VCaP (cell line): ENCODE measurements around the gene CNNM3.
A peak's percentile ranks its signal among the peaks of the same experiment; 100 is the strongest.

Experiments used
- H3K27ac ChIP-seq: fragments of 450-650 bp; 2 replicates; pipeline ENCODE4 v1.5.1; 2017
- TF ChIP-seq, protein P1 (sequence below): fragments of 450-650 bp; conservative IDR thresholded peaks from 2 replicates; pipeline ENCODE4 v1.5.1; 2017; ENCODE audit warnings: mild to moderate bottlenecking, moderate library complexity

Gene CNNM3

DNA sequence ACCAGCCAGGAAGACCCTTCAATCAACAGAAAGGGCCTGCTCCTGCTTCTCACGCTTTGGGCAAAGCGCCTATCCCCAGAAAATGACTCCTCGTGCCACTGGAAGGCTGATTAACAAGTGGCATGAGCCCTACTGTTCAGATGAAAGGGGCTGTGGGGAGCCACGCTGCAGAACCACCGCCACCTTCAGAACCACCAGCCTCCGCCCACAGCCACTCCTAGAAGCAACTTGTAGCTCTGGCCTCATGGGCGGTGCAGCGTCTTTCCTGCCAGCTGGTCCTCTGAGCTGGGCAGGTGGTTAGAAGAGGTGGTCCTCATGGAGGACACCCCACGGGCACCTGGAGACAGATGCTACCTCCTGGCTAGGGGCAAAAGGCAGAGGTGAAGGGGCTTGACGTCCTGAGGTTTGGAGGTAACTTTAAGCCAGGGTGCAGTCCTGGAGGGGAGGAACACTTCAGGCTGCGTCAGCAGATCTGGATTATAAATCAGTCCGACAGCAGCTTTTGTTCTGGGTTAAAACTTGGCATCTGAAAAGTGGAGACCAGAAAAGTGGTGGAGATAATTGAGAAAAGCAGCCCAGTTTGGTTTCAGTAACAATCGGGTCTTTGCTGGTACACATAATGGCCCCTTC is 54.7 kb downstream of the CNNM3 start:
- TF ChIP-seq, protein P1, sequence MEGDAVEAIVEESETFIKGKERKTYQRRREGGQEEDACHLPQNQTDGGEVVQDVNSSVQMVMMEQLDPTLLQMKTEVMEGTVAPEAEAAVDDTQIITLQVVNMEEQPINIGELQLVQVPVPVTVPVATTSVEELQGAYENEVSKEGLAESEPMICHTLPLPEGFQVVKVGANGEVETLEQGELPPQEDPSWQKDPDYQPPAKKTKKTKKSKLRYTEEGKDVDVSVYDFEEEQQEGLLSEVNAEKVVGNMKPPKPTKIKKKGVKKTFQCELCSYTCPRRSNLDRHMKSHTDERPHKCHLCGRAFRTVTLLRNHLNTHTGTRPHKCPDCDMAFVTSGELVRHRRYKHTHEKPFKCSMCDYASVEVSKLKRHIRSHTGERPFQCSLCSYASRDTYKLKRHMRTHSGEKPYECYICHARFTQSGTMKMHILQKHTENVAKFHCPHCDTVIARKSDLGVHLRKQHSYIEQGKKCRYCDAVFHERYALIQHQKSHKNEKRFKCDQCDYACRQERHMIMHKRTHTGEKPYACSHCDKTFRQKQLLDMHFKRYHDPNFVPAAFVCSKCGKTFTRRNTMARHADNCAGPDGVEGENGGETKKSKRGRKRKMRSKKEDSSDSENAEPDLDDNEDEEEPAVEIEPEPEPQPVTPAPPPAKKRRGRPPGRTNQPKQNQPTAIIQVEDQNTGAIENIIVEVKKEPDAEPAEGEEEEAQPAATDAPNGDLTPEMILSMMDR, result no peak
- H3K27ac ChIP-seq, result peak overlapping the region; percentile 95

GRCh38 chr2:96872591-96873349 is 56.7 kb downstream of the CNNM3 start:
- TF ChIP-seq, protein P1, result no peak
- no peak overlapping the region for H3K27ac ChIP-seq

DNA sequence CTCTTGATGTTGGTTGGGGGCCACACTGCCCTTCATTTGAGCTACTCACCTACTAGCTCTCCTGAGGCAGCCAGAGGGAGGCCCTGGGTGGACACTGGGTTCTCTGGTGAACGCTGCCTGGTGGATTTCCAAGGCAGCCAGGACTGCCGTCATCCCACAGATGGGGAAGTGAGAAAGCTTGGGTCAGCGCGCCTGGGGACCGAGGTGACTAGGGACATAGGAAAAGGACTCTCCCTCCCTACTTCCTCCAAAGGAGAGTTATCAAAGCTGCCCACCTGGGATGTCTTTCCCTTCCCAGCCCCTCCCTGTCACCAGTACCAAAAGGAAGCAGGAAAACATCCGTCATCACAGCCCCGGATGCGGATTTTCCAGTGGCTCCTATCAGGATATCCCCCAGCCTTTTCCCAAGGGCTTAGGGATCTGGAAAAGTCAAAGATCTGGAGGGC is 57.6 kb downstream of the CNNM3 start:
- no peak overlapping the region for H3K27ac ChIP-seq
- TF ChIP-seq, protein P1, result no peak

DNA sequence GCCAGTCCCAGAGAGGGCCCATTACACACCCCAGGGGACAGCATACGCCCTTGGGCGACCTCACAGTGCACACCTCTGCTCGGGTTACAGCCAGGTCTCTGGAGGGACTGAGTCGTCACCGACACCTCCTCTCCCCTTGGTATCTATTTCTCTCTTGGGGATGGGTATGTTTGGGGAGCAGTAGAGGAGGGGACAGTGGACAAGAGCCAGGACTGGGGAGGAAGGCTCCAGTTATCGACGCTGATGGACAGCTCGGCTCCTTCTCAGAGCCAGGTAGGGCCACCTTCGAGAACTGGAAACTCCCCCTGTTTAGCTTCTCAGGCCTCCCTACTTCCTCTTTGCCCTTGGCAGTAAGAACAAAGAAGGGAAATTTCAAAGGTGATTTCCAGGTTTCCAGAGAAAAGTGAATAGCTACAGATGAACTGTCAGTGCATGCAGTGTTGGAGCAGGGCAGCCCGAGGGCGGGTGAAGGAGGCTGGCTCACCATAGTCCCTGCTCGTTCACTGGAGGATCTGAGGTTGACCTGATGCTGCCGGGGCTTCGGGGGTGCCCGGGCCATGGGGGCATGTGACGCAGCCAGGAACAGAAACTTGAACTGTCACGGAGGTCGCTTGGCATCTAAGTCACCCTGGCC is 58.2 kb downstream of the CNNM3 start:
- H3K27ac ChIP-seq, result no peak overlapping the region
- TF ChIP-seq, protein P1, result no peak

GRCh38 chr2:96875498-96876268 is 59.6 kb downstream of the CNNM3 start:
- H3K27ac ChIP-seq, result no peak overlapping the region
- TF ChIP-seq, protein P1, result no peak

DNA sequence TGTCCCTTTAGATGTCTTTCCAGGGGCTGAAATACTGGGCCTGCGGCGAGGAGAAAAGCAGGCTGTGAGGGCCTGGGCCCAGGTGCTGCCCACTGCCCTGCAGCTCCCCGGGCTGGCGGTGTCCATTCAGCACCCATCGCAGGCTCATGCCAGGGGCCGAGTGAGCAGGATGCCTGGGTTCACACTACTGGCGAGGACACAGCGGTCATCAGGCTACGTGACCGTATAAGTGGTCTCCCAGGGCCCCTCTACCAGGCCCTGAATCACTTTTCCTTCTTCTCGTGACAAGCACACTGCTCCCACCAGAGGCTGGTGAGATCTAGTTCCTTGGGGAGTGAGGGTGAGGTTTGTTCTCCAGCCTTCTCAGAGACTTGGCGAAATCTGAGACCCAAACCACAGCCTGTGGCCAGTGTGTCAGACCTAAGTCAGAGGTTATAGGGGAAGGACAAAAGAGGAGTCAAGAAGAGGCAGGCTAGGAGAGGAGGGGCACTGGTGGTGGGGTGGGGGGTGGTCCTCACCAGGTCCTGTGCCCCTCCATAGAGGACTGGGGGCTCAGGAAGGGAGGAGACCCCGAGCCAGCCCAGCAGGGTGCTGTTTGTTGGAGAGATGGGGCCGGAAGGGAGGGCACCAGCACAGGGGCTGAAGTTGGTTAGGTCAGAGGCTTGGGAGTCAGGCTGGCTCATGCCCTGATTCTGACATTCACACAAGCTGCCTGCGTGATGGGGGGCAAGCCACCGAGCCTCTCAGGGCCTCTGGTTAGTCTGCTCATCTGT is 60.4 kb downstream of the CNNM3 start:
- H3K27ac ChIP-seq, result no peak overlapping the region
- TF ChIP-seq, protein P1, result no peak
